Inferior parietal cortex (tissue), 1 donor: ENCODE results near the gene CEP68.
"Not testable (repeated sequence)": the region's sequence is repeated elsewhere in the genome, so short reads cannot be mapped to it uniquely, and the experiment has no call there.

Experiments
- DNase-seq: peaks from one replicate; pipeline ENCODE4 v3.0.0-alpha.2; 2016; ENCODE audit errors: extremely low spot score

Gene CEP68

DNA sequence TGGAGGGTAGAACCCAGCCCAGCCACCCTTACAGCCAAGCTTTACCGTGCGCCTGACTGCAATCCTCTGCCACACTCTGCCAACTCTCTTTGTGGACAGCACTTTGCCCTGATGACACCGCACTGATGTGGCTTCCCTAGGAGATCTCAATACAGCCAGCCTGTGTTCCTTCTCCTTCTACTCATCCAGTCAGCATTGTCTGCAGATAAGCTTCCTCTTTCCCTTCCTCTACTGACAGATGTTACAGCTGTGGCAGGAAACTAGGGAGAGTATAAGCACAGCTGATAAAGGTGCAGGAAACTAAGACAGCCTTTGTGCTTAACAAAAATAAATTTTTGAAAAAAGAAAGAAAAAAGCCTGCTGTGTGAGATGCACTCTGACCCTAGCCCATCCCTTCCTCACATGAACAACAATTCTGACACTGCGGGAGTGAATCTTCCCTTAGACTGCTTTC is 25.0 kb downstream of the CEP68 start:
- no peak for DNase-seq

DNA sequence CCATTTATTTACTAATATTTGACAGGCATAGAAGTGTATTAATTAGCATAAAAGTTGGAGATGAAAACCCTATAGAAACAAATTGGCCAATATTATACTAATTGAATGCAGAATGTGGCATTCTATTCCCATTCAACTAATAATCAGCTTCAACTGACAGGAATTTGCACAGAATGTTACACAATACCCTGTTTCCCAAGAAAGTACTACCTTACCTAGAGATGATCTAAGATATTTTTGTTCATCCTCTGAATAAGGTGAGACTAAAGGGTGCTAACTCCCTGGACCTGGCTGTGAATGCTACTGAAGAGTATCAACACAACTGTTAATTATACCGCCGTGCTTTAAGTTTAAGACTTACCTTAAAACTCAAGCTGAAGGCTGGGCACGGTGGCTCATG is 28.9 kb downstream of the CEP68 start:
- no peak for DNase-seq

DNA sequence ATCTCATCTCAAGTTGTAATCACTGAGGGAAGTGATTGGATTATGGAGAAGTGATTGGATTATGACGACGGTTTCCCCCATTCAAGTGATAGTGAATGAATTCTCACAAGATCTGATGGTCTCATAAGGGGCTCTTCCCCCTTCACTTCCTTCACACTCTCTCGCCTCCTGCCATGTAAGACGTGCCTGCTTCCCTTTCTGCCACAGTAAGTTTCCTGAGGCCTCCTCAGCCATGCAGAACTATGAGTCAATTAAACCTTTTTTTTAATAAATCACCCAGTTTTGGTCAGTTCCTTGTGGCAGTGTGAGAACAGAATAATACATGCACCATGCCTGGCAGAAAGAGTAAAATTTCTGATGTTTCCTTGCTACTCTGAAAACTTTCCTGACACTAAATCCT is 36.6 kb downstream of the CEP68 start:
- DNase-seq, result no peak

DNA sequence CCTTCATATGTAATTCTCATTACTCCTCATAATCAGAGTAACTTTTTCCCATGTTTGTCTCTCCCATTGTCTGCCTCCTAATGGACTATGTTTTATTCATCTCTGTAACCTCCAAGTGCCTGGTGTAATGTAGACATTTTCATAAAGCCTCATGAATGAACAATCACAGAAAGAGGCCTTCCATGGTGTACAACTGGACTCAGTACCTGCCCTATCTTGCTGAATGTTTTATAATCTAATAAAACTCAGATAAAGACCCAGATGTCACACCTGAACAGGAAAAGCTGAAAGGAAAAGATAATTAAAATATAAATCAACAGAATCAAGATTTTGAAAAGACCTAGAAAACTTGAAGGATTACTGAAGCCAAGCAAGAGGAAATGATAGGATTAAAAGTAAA is 37.0 kb downstream of the CEP68 start:
- no peak for DNase-seq

DNA sequence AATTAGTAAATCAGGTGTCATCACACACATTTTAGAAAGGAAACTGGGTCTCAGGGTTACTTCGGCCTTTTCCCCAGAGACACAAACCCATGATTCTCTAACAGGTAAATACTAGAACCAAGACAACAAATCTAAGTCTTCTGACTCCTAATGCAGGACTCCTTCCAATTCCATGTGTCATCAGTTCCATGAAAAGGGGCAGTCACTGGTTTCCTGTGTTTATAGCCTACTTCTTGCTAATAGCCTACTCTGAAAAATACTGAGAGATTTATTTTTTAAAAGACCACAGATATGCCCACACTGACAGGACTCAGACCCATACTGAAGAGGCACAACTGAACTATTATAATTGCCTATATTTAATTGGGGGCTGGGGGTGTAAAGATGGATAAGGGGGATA is 40.7 kb downstream of the CEP68 start:
- no peak for DNase-seq

DNA sequence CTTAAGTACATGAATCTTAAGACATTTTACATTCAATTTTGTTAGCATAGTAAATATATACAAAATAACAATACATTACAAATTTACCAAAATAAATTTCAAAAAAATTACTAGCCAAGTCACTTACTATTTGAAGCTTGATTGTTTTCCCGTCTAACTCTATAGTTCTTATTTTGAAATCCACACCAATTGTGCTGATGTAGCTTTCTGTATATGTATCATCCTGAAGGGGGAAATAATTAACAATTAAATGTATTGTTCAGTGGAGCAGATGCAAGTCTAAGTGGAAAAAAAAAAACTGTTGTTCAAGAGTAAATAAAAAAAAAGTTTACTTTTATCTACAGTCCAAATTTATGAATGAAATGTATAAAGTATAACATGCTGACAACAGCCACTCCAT is 41.6 kb downstream of the CEP68 start:
- no peak for DNase-seq

DNA sequence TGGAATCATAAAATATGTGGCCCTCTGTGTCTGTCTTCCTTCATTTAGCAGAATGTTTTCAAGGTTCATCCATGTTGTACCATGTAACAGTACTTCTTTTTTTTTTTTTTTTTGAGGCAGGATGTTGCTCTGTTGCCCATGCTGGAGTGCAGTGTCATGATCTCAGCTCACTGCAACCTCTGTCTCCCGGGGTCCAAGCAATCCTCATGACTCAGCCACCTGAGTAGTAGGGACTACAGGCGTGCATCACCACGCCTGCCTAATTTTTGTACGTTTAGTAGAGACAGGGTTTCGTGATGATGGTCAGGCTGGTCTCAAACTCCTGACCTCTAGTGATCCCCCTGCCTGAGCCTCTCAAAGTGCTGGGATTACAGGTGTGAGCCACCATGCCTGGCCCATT is 42.5 kb downstream of the CEP68 start:
- no peak for DNase-seq

DNA sequence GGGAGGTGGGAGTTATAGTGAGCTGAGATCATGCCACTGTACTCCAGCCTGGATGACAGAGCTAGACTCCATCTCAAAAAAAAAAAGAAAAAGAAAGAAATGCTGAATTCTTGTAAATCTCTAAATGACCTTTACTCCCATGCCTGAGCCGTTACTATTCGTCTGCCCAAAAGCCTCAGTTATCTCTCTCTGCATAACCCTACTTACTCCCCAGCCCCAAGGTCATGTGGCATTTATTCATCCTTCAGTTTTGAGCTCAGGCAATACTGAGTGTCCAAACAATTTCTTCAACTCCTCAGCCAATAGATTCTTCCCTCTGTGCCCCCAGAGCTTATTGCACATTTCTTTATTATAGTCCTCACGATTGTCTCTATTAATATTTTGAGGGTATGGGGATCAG is 44.9 kb downstream of the CEP68 start:
- DNase-seq, result no peak

DNA sequence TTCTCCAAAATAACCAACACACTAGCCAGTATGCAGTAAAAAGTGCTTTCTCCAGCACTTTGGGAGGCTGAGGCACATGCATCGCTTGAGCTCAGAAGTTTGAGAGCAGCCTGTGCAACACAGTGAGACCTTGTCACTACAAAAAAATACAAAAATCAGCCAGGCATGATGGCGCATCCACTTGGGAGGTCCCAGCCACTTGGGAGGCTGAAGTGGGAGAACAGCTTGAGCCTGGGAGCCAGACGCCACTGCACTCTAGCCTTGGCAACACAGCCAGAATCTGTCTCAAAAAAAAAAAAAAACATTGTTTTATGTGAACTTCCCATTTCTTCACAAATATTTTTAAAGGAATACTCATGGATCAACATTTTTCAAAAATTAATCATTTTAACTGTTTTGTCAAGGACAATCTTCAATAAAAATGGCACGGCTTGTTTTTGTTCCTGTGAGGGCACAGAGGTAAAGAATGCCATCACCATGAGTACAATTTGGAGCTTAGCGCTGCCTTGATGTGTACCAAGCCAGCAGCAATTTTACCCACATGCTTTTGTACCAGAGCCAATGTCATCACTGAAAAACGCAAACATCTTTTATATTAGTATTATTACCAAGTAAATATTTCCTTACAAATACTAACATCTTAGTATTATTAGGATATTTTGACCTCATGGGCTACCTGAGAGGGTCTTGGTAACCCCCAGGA is 46.9 kb downstream of the CEP68 start:
- DNase-seq, result no peak

DNA sequence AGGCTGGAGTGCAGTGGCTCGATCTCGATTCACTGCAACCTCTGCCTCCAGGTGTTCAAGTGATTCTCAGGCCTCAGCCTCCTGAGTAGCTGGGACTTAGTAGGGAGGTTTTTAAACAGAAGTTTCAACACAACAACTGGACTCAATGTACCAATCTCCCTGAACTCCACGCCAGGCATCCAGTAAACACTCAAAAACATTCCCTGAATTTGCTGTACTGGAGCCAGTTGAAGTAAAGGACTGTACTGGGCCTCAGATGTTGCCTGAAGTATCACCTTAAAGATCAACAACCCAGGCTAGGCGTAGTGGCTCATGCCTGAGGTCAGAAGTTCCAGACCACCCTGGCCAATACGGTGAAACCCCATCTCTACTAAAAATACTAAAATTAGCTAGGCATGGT is 51.3 kb downstream of the CEP68 start:
- no peak for DNase-seq

DNA sequence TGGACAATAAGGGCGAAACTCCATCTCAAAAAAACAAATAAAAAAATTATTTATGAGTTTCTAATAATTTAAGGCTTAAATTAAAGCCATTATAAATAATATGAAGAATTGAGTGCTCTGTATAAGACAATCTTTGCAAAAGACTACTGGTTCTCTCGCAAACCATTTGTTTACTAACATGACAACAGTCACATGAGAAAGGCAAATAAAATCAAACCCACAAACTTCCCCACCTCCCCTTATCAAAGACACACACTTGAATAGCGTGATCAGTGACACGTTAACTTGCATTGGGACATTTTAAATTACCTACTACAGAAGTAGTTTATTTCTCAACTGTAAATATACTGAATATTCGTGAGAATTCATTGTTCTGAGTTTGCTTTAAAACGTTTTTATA is 52.6 kb downstream of the CEP68 start:
- no peak for DNase-seq

DNA sequence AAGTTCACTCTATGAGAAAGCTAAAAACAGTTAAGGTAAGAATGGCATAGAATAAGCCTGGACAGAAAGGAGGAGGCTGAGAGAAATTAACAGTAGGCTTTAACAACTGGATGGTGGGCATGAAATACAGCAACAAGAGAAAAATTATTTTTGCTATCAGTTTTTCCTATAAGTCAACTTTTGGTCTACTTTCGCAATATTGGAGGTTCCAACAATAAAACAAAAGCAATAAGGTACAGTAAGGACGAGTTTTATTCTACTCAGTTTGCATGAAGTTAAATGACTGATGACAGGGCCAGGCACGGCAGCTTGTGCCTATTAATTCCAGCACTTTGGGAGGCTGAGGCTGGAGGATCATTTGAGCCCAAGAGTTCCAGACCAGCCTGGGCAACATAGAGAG is 56.4 kb downstream of the CEP68 start:
- no peak for DNase-seq

DNA sequence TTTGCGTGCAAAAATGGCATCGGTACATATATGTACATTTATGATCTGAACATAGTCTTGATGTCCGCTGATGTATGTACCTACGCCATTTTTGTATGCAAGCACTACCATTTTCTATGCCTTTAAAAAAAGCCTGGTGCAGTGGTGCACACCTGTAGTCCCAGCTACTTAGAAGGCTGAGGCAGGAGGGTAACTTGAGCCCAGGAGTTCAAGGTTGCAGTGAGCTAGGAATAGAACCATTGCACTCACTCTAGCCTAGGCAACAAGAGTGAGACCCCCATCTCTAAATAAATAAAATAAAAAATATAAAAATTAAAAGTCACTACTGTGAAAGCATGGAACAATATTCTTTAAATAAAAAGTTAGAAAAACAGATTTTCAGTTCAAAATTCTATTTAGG is 57.0 kb downstream of the CEP68 start:
- DNase-seq, result no peak

DNA sequence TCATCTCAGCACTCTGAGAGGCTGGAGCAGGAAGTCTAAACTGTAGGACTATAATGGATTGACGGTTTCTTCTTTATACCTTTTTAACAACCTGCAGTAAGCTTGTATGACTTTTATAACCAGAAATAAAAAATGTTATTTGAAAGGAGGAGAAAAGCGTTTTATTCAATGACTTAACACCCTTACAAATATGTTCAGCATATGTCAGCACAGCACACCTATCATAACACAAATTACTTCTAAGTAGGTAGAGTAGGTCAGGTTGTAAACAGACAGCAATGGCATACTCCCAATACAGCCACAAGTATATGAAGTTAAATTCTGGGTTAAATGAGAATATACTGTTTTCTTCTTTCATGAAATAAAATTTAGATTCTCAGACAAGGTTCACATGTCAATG is 57.6 kb downstream of the CEP68 start:
- no peak for DNase-seq

DNA sequence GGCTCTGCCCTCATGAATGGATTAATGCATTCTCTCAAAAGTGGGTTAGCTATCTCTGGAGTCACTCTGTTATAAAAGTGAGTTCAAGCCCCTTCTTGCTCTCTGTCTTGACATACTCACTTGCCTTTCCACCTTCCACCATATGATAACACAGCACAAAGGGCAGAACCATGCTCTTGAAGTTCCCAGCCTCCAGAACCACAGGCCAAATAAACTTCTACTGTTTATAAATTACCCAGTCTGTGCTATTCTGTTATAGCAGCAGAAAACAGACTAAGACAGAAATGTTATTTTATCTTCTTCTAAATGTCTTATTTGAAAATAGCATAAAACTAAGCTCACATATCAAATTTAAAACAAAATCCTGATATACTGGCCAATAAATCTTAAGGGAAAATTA is 58.7 kb downstream of the CEP68 start:
- DNase-seq, result no peak

DNA sequence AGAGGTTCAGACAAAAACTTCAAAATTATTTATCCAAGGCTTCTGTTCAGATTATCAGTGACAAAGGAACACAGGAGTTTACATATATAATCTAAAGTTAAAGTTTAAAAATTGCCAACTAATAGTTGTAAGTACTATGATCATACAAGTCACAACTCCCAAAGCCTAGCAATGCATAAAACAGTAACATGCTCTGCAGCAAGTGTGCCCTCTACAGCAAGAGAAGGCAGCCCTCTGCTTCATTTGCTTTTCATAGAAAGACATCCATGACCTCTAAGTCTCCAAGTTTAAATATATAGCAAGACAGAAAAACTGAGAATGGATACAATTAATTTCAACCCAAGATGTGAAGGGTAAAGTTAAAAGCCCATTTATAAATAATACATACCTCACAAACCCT is 60.4 kb downstream of the CEP68 start:
- no peak for DNase-seq

DNA sequence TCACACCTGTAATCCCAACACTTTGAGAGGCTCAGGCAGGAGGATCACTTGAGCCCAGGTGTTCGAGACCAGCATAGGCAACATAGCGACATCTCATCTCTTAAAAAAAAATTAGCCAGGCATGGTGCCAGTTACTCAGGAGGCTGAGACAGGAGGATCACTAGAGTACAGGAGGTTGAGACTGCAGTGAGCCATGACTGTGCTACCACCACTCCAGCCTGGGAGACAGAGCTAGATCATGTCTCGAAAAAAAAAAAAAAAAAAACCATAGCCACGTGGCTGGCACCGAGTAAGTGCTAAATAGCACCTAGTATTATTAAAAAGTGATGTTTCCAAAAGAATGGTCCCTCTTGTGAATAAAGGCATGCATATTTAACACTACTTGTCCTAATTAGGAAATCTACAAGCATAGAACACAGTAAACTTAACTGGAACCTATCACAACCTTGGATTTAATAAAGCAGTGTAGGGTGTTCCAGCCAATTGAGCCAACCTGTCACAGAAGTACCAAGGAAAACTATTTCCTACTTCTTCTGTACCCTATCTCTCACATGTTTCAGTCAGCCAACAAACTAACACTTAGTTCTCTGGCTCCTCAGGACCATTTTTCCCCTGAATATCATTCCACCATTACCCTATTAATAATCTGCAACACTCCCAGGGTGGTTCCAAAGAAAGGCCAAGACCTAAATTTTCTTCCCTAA is 64.9 kb downstream of the CEP68 start:
- no peak for DNase-seq

DNA sequence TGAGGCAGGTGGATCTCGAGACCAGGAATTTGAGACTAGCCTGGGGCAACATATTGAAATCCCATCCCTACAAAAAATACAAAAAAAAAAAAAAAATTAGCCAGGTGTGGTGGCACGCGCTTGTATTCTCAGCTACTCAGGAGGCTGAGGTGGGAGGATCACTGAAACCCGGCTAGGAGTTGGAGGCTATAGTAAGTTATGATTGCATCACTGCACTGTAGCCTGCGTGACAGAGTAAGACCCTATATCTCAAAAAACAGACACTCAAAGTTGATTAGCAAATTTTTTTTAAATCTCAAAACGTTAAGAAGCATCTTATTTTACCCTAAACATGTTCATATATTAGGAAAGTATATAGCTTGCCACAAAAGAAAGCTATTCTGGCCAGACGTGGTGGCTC is 66.1 kb downstream of the CEP68 start:
- no peak for DNase-seq

DNA sequence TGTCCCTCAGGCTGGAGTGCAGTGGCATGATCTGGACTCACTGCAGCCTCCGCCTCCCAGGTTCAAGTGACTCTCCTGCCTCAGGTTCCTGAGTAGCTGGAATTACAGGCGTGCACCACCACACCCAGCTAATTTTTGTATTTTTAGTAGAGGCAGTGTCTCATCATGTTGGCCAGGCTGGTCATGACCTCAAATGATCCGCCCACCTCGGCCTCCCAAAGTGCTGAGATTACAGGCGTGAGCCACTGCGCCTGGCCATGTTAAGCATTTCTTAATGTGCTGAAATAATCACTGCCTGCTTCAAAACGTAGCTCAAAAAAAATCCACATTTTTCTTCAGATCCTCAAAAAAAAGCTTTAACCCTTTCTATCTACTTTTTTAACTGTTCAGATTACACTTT is 69.2 kb downstream of the CEP68 start:
- DNase-seq, result not testable (repeated sequence)

DNA sequence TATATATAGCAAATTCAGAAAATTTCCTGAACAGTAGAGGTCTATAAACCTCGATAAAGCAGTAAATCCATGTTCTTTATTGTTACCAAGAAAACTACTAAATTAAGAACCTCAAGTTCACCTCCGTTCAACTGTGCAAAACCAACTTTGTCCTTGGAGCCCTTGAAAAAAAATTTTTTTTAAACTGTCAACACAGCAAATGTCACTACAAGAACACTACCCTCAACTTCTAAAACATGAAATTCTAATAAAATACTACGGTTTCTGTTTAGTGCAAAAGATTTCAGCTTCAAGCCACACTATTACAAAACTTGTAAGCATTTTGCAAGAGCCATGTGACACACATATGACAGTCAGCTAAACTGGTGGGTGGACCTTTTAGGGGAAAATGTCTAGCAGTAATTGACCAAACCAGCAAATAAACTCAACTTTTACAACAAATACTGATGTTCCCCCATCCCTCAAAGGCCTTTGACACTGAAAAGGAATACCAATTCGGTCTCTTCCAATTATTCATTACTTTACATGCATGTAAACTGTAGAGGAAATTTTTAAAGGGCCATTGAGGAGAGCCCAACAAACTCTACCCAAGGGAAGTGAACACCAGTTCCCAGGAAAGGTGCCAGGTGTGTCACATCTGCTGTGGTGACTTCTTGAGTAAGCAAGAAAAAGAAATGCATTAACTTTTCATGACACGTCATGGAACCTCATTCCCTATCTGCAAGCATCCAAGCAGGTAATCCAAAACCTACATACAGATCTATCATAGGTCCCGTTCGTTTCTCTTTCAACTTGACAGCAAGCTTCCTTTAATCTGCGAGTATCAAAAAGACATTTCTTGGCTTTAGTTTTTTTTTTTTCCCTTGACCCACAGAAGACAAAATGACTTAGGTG is 72.3 kb downstream of the CEP68 start:
- no peak for DNase-seq

DNA sequence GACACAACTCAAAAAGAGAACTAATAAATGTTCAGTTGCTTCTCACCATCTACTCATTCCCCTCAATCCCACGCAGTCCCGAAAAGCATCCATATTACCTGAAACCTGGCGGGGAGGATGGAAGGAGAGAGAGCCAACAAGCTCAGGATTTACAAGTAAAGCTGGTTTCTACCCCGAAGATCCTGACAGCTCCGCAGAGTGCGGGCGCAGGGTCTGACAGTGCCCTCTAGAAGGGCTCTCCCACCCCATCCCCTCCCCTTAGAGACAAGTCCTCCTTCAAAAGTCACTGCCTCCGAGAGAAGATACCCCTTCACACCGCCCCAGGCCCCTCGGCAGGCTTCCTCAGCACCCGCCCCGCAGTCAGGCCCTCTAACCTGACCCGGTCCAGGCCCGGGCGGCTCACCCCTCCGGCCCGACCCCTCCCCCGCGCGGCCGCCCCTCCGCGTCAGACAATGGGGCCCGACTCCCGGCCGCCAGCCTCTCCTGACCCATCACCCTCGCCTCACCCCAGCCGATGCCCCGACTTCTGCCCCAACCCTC is 73.1 kb downstream of the CEP68 start:
- DNase-seq, result no peak
